Stimulated activated CD8-positive, alpha-beta memory T cell treated with anti-CD3 and anti-CD28 coated beads, Interleukin-12 subunit alpha, Interleukin-12 subunit beta, amount 100 ng/mL, for 24 hours (primary cell): ENCODE data around the gene VCAM1.

Experiments used
- DNase-seq: peaks from one replicate; pipeline ENCODE4 v3.0.0-alpha.2; 2020; ENCODE audit errors: extremely low read depth

Gene VCAM1

GRCh38 chr1:100724281-100724680, 4.7 kb downstream of the VCAM1 start:
- no peak for DNase-seq

- no peak for DNase-seq
Observed at GRCh38 chr1:100730130-100730529, 10.6 kb downstream of the VCAM1 start.

- no peak for DNase-seq
Observed at GRCh38 chr1:100731309-100731708, 11.8 kb downstream of the VCAM1 start.

- no peak for DNase-seq
Observed at GRCh38 chr1:100731758-100732157, 12.2 kb downstream of the VCAM1 start.

- no peak for DNase-seq
Observed at GRCh38 chr1:100734676-100735075, 15.1 kb downstream of the VCAM1 start.

GRCh38 chr1:100735244-100735643, 15.7 kb downstream of the VCAM1 start:
- no peak for DNase-seq

- DNase-seq = no peak
Observed at GRCh38 chr1:100736324-100736723, 16.8 kb downstream of the VCAM1 start.

- no peak for DNase-seq
Observed at GRCh38 chr1:100736746-100737145, 17.2 kb downstream of the VCAM1 start.

- no peak for DNase-seq
Observed at GRCh38 chr1:100746542-100746932, 27.0 kb downstream of the VCAM1 start.

- DNase-seq = no peak
Observed at GRCh38 chr1:100747771-100748170, 28.2 kb downstream of the VCAM1 start.

- DNase-seq = no peak
Observed at GRCh38 chr1:100750005-100750885, 30.7 kb downstream of the VCAM1 start.

GRCh38 chr1:100752791-100753190, 33.2 kb downstream of the VCAM1 start:
- no peak for DNase-seq

- no peak for DNase-seq
Observed at GRCh38 chr1:100757946-100758345, 38.4 kb downstream of the VCAM1 start.

GRCh38 chr1:100759188-100759587, 39.6 kb downstream of the VCAM1 start:
- no peak for DNase-seq

GRCh38 chr1:100760511-100760910, 41.0 kb downstream of the VCAM1 start:
- no peak for DNase-seq

GRCh38 chr1:100762461-100762860, 42.9 kb downstream of the VCAM1 start:
- no peak for DNase-seq

GRCh38 chr1:100767176-100767890, 47.8 kb downstream of the VCAM1 start:
- DNase-seq = no peak

- no peak for DNase-seq
Observed at GRCh38 chr1:100769323-100769722, 49.8 kb downstream of the VCAM1 start.

- no peak for DNase-seq
Observed at GRCh38 chr1:100769906-100770646, 50.5 kb downstream of the VCAM1 start.

- no peak for DNase-seq
Observed at GRCh38 chr1:100773444-100773843, 53.9 kb downstream of the VCAM1 start.

GRCh38 chr1:100774370-100774769, 54.8 kb downstream of the VCAM1 start:
- no peak for DNase-seq

GRCh38 chr1:100775483-100775882, 55.9 kb downstream of the VCAM1 start:
- DNase-seq = no peak
